ENCODE data around the gene KRTAP4-8.
A peak's percentile ranks its signal among the peaks of the same experiment; 100 is the strongest.
"Not testable (repeated sequence)": the region's sequence is repeated elsewhere in the genome, so short reads cannot be mapped to it uniquely, and the experiment has no call there.

KRTAP4-8 gene

DNA sequence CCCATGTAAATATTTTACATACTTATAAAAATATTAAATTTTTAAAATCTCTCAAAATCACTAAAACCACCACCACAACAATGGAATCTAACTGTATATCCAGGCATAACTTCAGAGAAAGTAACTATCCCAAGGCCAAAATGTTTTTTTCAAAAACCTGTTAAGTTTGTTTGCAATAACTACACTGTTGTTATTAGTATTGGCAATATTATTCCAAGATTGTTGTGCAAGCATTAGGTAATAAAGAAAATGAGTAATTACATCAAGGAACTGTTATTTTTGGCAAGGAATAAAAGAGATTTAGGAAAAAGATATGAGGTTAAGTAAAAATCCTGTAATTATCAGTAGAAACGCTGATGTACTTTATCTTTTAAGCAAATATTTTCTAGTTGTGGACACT lies 29.4 kb upstream of the KRTAP4-8 start:
- H3K4me3 ChIP-seq (ENCODE audit: low read depth, low read length) = no peak overlapping the region
- no peaks in the 10 kb centered on the region; the same call in 1 of the 2 replicates for H3K9me3 ChIP-seq (ENCODE audit: control insufficient read depth, insufficient read depth, low read depth, low read length)
- H3K27ac ChIP-seq (ENCODE audit: extremely low read depth, low read depth, low read length) = no peak overlapping the region
- H3K36me3 ChIP-seq (ENCODE audit: control insufficient read depth in 2 of 2, insufficient read depth in 1 of 2, low read length in 2 of 2) = no peaks in the 10 kb centered on the region
- ChIA-PET CTCF (interaction anchor here (0.7 kb wide), 1 partner anchor 332 kb away, joined by 3 read pairs; no protein-coding TSS in a partner anchor), POLR2A (no interaction called here)
- TF ChIP-seq ZNF548 (tag by site-specific recombination; IDR thresholded peaks at IDR 0.05) (no peak), ZNF37A (tag by site-specific recombination; IDR thresholded peaks at IDR 0.05) (no peak), ZNF404 (tag by site-specific recombination; IDR thresholded peaks at IDR 0.05) (no peak), ZNF48 (tag by site-specific recombination; IDR thresholded peaks at IDR 0.05) (no peak), TRIM28 (IDR thresholded peaks at IDR 0.05; ENCODE audit: borderline replicate concordance, low read length) (no peak), ZNF184 (tag by site-specific recombination; IDR thresholded peaks at IDR 0.05) (no peak), PRDM1 (tag by site-specific recombination; IDR thresholded peaks at IDR 0.05) (no peak), ZNF791 (tag by site-specific recombination; IDR thresholded peaks at IDR 0.05) (no peak), ZSCAN4 (tag by site-specific recombination; IDR thresholded peaks at IDR 0.05) (no peak)
- H3K4me1 ChIP-seq (ENCODE audit: control insufficient read depth, insufficient read depth, low read length) = no peaks in the 10 kb centered on the region

DNA sequence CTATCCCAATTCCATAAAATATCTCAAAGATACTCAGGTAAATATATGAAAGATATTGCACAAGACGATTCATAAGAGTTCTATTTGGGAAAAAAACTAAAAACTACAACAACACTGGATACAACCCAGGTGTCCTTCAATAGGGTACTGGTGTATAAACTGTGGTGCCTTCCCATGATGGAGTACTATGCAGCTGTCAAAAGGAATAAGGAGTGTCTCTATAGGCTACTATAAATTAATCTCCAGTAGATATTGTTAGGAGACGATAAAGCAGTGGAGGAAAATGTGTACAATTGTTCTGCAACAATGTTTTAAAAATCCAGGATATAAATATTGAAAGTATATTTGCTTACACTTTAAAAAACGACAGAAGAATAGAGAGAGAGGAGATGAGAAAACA lies 28.5 kb upstream of the KRTAP4-8 start:
- H3K9me3 ChIP-seq (ENCODE audit: control insufficient read depth, insufficient read depth, low read depth, low read length) = no peaks in the 10 kb centered on the region; the same call in 1 of the 2 replicates
- TF ChIP-seq, protein P1, sequence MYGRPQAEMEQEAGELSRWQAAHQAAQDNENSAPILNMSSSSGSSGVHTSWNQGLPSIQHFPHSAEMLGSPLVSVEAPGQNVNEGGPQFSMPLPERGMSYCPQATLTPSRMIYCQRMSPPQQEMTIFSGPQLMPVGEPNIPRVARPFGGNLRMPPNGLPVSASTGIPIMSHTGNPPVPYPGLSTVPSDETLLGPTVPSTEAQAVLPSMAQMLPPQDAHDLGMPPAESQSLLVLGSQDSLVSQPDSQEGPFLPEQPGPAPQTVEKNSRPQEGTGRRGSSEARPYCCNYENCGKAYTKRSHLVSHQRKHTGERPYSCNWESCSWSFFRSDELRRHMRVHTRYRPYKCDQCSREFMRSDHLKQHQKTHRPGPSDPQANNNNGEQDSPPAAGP (tag by site-specific recombination; IDR thresholded peaks at IDR 0.05) = no peak
- TF ChIP-seq ZNF146 (tag by site-specific recombination; IDR thresholded peaks at IDR 0.05) (peak; percentile 56), ZNF654 (tag by site-specific recombination; IDR thresholded peaks at IDR 0.05; ENCODE audit: low read depth) (no peak), ZFP41 (tag by site-specific recombination; IDR thresholded peaks at IDR 0.05; ENCODE audit: borderline replicate concordance) (no peak)
- no peaks in the 10 kb centered on the region for H3K4me1 ChIP-seq (ENCODE audit: control insufficient read depth, insufficient read depth, low read length)
- H3K27ac ChIP-seq (ENCODE audit: extremely low read depth, low read depth, low read length) = no peak overlapping the region
- ChIA-PET CTCF (interaction anchor here (0.6 kb wide), 1 partner anchor 164 kb away, joined by 4 read pairs; no protein-coding TSS in a partner anchor), POLR2A (no interaction called here)
- no peak overlapping the region for H3K4me3 ChIP-seq (ENCODE audit: low read depth, low read length)
- H3K36me3 ChIP-seq (ENCODE audit: control insufficient read depth in 2 of 2, insufficient read depth in 1 of 2, low read length in 2 of 2) = no peaks in the 10 kb centered on the region

DNA sequence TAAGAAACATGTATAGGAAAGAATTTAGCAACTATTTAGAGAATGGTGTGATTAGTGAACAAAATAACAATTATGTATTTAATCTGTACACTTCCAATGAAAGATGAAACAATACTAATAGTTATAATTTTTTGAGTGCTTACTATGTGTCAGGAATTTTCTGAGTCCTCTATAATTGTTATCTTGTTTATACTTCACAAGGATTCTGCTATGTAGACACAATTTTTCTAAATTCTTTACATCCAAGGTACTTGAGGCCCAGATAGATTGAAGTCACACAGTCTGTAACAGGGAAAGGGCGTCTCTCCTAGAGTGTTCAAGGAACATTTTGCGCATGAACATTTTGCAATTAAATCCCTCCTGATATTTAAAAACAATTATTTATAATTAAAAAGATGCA lies 27.1 kb upstream of the KRTAP4-8 start:
- Histone ChIP-seq H3K9me3 (ENCODE audit: control insufficient read depth, insufficient read depth, low read depth, low read length) (no peaks in the 10 kb centered on the region; the same call in 1 of the 2 replicates), H3K27ac (ENCODE audit: extremely low read depth, low read depth, low read length) (no peak overlapping the region), H3K36me3 (ENCODE audit: control insufficient read depth in 2 of 2, insufficient read depth in 1 of 2, low read length in 2 of 2) (no peaks in the 10 kb centered on the region), H3K4me1 (ENCODE audit: control insufficient read depth, insufficient read depth, low read length) (no peaks in the 10 kb centered on the region), H3K4me3 (ENCODE audit: low read depth, low read length) (no peak overlapping the region)
- TF ChIP-seq, protein P1 (tag by site-specific recombination; IDR thresholded peaks at IDR 0.05) = no peak
- no peak for TF ChIP-seq ZNF561 (tag by site-specific recombination; IDR thresholded peaks at IDR 0.05; ENCODE audit: borderline replicate concordance)
- TF ChIP-seq ZNF629 (tag by site-specific recombination; IDR thresholded peaks at IDR 0.05) = no peak
- no peak for TF ChIP-seq ZNF155 (tag by site-specific recombination; IDR thresholded peaks at IDR 0.05)
- ChIA-PET CTCF (no interaction called here), POLR2A (no interaction called here)

DNA sequence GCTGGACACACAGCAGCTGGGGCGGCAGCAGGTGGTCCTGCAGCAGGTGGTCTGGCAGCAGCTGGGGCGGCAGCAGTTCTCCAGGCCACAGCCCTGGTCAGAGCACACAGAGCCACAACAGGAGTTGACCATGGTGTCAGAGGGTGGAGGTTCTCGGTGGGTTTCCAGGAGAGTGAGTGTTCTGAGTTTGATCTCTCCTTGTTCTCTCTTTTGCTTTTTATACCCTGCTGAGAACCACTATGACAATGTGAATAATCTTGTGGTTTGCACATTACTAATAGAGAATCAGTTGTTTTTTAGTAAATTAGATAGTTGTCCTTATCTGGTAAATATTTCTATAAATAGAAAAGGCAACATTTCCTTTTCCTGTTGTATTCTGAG lies 26.0 kb upstream of the KRTAP4-8 start, which contains the start of gene KRTAP4-12:
KRTAP4-12 (minus strand) TSS at position 192 of the 381 bp plus-strand sequence; CDS start at position 132, 60 bp downstream.
- CTCF ChIA-PET = interaction anchor here (0.6 kb wide), 1 partner anchor 9 kb away, joined by 3 read pairs; no protein-coding TSS in a partner anchor
- POLR2A ChIA-PET = not testable (repeated sequence)

More for the DNA sequence above, 26.0 kb upstream of the KRTAP4-8 start, which contains the start of gene KRTAP4-12:
- not testable (repeated sequence) for H3K4me1 ChIP-seq (ENCODE audit: control insufficient read depth, insufficient read depth, low read length); H3K27ac ChIP-seq (ENCODE audit: extremely low read depth, low read depth, low read length); H3K4me3 ChIP-seq (ENCODE audit: low read depth, low read length); H3K9me3 ChIP-seq (ENCODE audit: control insufficient read depth, insufficient read depth, low read depth, low read length); H3K36me3 ChIP-seq (ENCODE audit: control insufficient read depth in 2 of 2, insufficient read depth in 1 of 2, low read length in 2 of 2)
- TF ChIP-seq ZIC2 (tag by site-specific recombination; IDR thresholded peaks at IDR 0.05) = peak; percentile 62
